ENCODE results near the gene PITPNM3.

The PITPNM3 gene

DNA sequence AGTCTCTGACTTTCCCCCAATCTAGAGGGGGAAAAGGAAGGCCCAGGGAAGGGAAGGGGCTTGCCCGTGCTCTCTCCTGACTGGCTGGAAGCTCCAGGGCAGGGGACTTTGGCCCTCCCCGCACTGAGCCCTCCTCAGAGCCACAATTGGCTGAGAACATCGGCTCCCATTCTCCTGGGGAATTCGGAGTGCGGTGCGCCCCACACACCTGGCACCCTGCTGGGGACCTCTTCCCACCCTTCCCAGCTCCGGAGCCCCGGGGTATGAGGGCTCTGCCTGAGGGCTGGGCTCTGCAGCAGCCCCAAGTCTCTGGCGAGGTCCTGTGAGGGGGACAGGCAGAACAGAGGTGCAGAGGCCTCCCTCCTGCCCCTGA is 76.1 kb downstream of the PITPNM3 start:
- Histone ChIP-seq H3K36me3 (ENCODE audit: control insufficient read depth, insufficient read depth, low read length) (no peaks in the 10 kb centered on the region), H3K4me1 (no peaks in the 10 kb centered on the region), H3K27ac (no peak overlapping the region), H3K79me2 (no peaks in the 10 kb centered on the region), H3K9me3 (ENCODE audit: control insufficient read depth, low read length) (no peaks in the 10 kb centered on the region), H3K4me2 (ENCODE audit: low read length) (no peak overlapping the region), H3K27me3 (ENCODE audit: control insufficient read depth, insufficient read depth, low read length) (no peaks in the 10 kb centered on the region), H2AFZ (no peak overlapping the region), H3K9ac (no peak overlapping the region), H3K4me3 (ENCODE audit: low read depth, low read length) (no peak overlapping the region)
- no peak for TF ChIP-seq CTCF (IDR thresholded peaks at IDR 0.05)

DNA sequence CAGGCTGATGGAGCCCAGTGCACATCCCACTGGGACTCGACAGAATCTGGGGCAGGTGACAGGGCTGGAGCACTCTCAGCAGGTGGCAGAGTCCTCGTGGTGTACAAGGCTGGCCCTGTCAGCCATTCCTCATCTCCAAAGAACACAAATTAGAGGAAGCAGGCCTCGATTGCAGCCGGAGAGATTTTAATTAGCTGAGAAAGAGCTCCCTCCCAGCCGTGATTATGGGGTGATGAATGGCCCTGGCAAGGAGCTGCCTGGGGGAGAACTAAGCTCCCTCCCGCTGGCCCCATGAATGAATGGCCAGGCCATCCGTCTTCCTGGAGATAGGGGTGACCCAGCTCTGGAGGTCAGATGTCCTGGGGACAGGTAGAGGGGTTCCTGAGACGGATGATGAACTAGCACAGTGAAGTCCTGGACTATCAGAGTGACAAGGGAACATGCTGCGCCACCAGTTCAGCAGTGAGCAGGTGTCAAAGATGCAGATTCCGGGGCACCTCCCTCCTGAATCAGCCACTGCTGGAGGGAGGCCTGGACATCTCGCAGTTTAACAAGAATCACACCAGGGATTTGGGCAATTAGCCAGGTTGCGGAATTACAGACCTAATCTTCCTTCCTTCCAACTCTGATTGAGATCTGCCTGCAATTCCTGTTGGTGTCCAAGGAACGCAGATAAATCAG is 76.6 kb downstream of the PITPNM3 start:
- Histone ChIP-seq H2AFZ (no peak overlapping the region), H3K79me2 (no peaks in the 10 kb centered on the region), H3K9me3 (ENCODE audit: control insufficient read depth, low read length) (no peaks in the 10 kb centered on the region), H3K27me3 (ENCODE audit: control insufficient read depth, insufficient read depth, low read length) (no peaks in the 10 kb centered on the region), H3K36me3 (ENCODE audit: control insufficient read depth, insufficient read depth, low read length) (no peaks in the 10 kb centered on the region), H3K27ac (no peak overlapping the region), H3K4me1 (no peaks in the 10 kb centered on the region), H3K4me3 (ENCODE audit: low read depth, low read length) (no peak overlapping the region), H3K4me2 (ENCODE audit: low read length) (no peak overlapping the region), H3K9ac (no peak overlapping the region)
- no peak for TF ChIP-seq CTCF (IDR thresholded peaks at IDR 0.05)

DNA sequence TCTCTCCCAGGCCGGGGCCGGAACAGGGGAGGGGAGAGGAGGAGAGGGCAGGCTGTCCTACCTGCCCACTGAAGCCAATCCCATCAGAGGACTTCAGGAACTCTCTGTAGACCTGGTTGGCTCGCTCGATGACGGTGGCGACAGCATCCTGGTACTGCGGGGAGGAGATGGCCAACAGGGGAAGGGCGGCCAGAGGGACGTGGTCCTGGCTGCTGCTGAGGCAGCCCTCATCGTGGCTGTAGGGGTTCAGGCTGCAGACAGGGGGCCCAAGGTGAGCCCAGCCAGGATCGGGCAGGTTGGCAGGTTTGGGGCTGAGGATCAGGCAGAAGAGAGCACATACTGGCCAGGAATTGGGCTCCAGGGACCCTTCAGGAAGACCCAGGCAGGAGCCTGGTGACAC is 77.9 kb downstream of the PITPNM3 start:
- no peaks in the 10 kb centered on the region for H3K4me1 ChIP-seq
- no peak overlapping the region for H3K4me2 ChIP-seq (ENCODE audit: low read length)
- no peak overlapping the region for H3K9ac ChIP-seq
- H3K9me3 ChIP-seq (ENCODE audit: control insufficient read depth, low read length): no peaks in the 10 kb centered on the region
- H3K4me3 ChIP-seq (ENCODE audit: low read depth, low read length): no peak overlapping the region
- H3K27ac ChIP-seq: no peak overlapping the region
- no peaks in the 10 kb centered on the region for H3K36me3 ChIP-seq (ENCODE audit: control insufficient read depth, insufficient read depth, low read length)
- H2AFZ ChIP-seq: no peak overlapping the region
- H3K27me3 ChIP-seq (ENCODE audit: control insufficient read depth, insufficient read depth, low read length): no peaks in the 10 kb centered on the region
- no peak for TF ChIP-seq CTCF (IDR thresholded peaks at IDR 0.05)
- no peaks in the 10 kb centered on the region for H3K79me2 ChIP-seq

- Histone ChIP-seq H2AFZ (no peak overlapping the region), H3K9ac (no peak overlapping the region), H3K36me3 (ENCODE audit: control insufficient read depth, insufficient read depth, low read length) (no peaks in the 10 kb centered on the region), H3K4me3 (ENCODE audit: low read depth, low read length) (no peak overlapping the region), H3K27me3 (ENCODE audit: control insufficient read depth, insufficient read depth, low read length) (no peaks in the 10 kb centered on the region), H3K9me3 (ENCODE audit: control insufficient read depth, low read length) (no peaks in the 10 kb centered on the region), H3K4me1 (no peaks in the 10 kb centered on the region), H3K4me2 (ENCODE audit: low read length) (no peak overlapping the region), H3K27ac (no peak overlapping the region), H3K79me2 (no peaks in the 10 kb centered on the region)
- no peak for TF ChIP-seq CTCF (IDR thresholded peaks at IDR 0.05)
Observed at GRCh38 chr17:6477831-6478383, 78.4 kb downstream of the PITPNM3 start.

GRCh38 chr17:6476810-6477179 is 79.6 kb downstream of the PITPNM3 start:
- Histone ChIP-seq H3K79me2 (no peaks in the 10 kb centered on the region), H3K4me3 (ENCODE audit: low read depth, low read length) (no peak overlapping the region), H3K4me2 (ENCODE audit: low read length) (no peak overlapping the region), H3K9me3 (ENCODE audit: control insufficient read depth, low read length) (no peaks in the 10 kb centered on the region), H3K36me3 (ENCODE audit: control insufficient read depth, insufficient read depth, low read length) (no peaks in the 10 kb centered on the region), H2AFZ (no peak overlapping the region), H3K9ac (no peak overlapping the region), H3K27ac (no peak overlapping the region), H3K27me3 (ENCODE audit: control insufficient read depth, insufficient read depth, low read length) (no peaks in the 10 kb centered on the region), H3K4me1 (no peaks in the 10 kb centered on the region)
- TF ChIP-seq CTCF (IDR thresholded peaks at IDR 0.05): no peak
